HEK293 (cell line): ENCODE measurements around the gene OLA1.

Source experiments
- CTCF ChIA-PET: fragments of 350-600 bp; formaldehyde crosslinking; extraction: SDS; loops from one replicate; lab custom pipeline; 2021; ENCODE audit warnings: antibody characterized with exemption; lab: Yijun Ruan, JAX
- POLR2A ChIA-PET: fragments of 300-600 bp; formaldehyde crosslinking; extraction: SDS; loops from one replicate; lab custom pipeline; 2020; ENCODE audit warnings: antibody characterized with exemption, inconsistent platforms; lab: Yijun Ruan, JAX
- H3K27ac ChIP-seq: fragments of 200-500 bp; sonication (Bioruptor generic); 2 replicates; pipeline ENCODE4 v1.5.1; 2014; ENCODE audit warnings: low read depth, low read length, control low read depth, inconsistent platforms; ENCODE audit errors: extremely low read depth
- H3K36me3 ChIP-seq, 2 experiments: fragments of 200-500 bp in 1 of 2; sonication (Bioruptor generic) in 1 of 2; 1 replicate in 1 of 2; 2 replicates in 1 of 2; pipeline ENCODE4 v1.5.1; 2014 to 2017; ENCODE audit warnings: inconsistent platforms in 2 of 2, low read length in 2 of 2; ENCODE audit not compliant: control insufficient read depth in 2 of 2, insufficient read depth in 1 of 2
- H3K4me1 ChIP-seq: fragments of 200-500 bp; sonication (Bioruptor generic); 2 replicates; pipeline ENCODE4 v1.5.1; 2014; ENCODE audit warnings: mild to moderate bottlenecking, low read length, inconsistent platforms; ENCODE audit not compliant: control insufficient read depth, insufficient read depth
- H3K4me3 ChIP-seq: 2 replicates; pipeline ENCODE4 v1.5.1; 2011; ENCODE audit warnings: low read depth, mild to moderate bottlenecking, control low read depth, low read length, moderate library complexity
- H3K9me3 ChIP-seq: fragments of 200-500 bp; sonication (Bioruptor generic); 2 replicates; pipeline ENCODE4 v1.5.1; 2014; ENCODE audit warnings: low read depth, low read length, inconsistent platforms; ENCODE audit not compliant: control insufficient read depth, insufficient read depth
- HOXD13 ChIP-seq: sonication (generic); formaldehyde crosslinking; IDR thresholded peaks from 2 replicates; pipeline ENCODE4 v1.8.0; 2022; ENCODE audit warnings: missing genetic modification reagents, borderline replicate concordance
- SETDB1 ChIP-seq: IDR thresholded peaks from one replicate; pipeline ENCODE4 v1.6.1; 2017; ENCODE audit warnings: mild to moderate bottlenecking, low read length, moderate library complexity, mixed read lengths; ENCODE audit not compliant: insufficient read length
- ZBTB20 ChIP-seq: fragments of 450-650 bp; formaldehyde crosslinking; IDR thresholded peaks from 2 replicates; pipeline ENCODE4 v1.5.1; 2016; ENCODE audit warnings: missing biosample characterization, missing genetic modification characterization
- ZBTB21 ChIP-seq: fragments of 450-650 bp; formaldehyde crosslinking; IDR thresholded peaks from 2 replicates; pipeline ENCODE4 v1.5.1; 2017; ENCODE audit warnings: missing biosample characterization, missing genetic modification characterization
- ZBTB8A ChIP-seq: fragments of 450-650 bp; formaldehyde crosslinking; IDR thresholded peaks from 2 replicates; pipeline ENCODE4 v1.5.1; 2016; ENCODE audit warnings: missing biosample characterization, missing genetic modification characterization
- ZNF133 ChIP-seq: fragments of 450-650 bp; formaldehyde crosslinking; IDR thresholded peaks from 2 replicates; pipeline ENCODE4 v1.5.1; 2016; ENCODE audit warnings: missing biosample characterization, missing genetic modification characterization
- ZNF140 ChIP-seq: fragments of 450-650 bp; formaldehyde crosslinking; IDR thresholded peaks from 2 replicates; pipeline ENCODE4 v1.5.1; 2016; ENCODE audit warnings: missing biosample characterization, missing genetic modification characterization
- ZNF146 ChIP-seq: fragments of 450-650 bp; formaldehyde crosslinking; IDR thresholded peaks from 2 replicates; pipeline ENCODE4 v1.5.1; 2016; ENCODE audit warnings: missing biosample characterization, missing genetic modification characterization
- ZNF248 ChIP-seq: fragments of 450-650 bp; formaldehyde crosslinking; IDR thresholded peaks from 2 replicates; pipeline ENCODE4 v1.5.1; 2017; ENCODE audit warnings: missing biosample characterization, missing genetic modification characterization
- ZNF292 ChIP-seq: fragments of 450-650 bp; formaldehyde crosslinking; IDR thresholded peaks from 2 replicates; pipeline ENCODE4 v1.5.1; 2016; ENCODE audit warnings: low read depth, missing biosample characterization, missing genetic modification characterization, borderline replicate concordance
- ZNF335 ChIP-seq: fragments of 450-650 bp; formaldehyde crosslinking; conservative IDR thresholded peaks from 2 replicates; pipeline ENCODE4 v1.5.1; 2016; ENCODE audit warnings: missing biosample characterization, missing genetic modification characterization
- ZNF341 ChIP-seq: fragments of 450-650 bp; formaldehyde crosslinking; IDR thresholded peaks from 2 replicates; pipeline ENCODE4; 2016; ENCODE audit warnings: low read depth, missing biosample characterization, missing genetic modification characterization
- ZNF391 ChIP-seq: fragments of 450-650 bp; formaldehyde crosslinking; IDR thresholded peaks from 2 replicates; pipeline ENCODE4 v1.5.1; 2016; ENCODE audit warnings: low read depth, missing biosample characterization, missing genetic modification characterization, borderline replicate concordance
- ZNF423 ChIP-seq: fragments of 450-650 bp; formaldehyde crosslinking; IDR thresholded peaks from 2 replicates; pipeline ENCODE4 v1.5.1; 2016; ENCODE audit warnings: missing biosample characterization, missing genetic modification characterization
- ZNF513 ChIP-seq: fragments of 450-650 bp; IDR thresholded peaks from 2 replicates; pipeline ENCODE4 v1.5.1; 2018; ENCODE audit warnings: missing biosample characterization, missing genetic modification characterization
- ZNF518A ChIP-seq: fragments of 450-650 bp; formaldehyde crosslinking; conservative IDR thresholded peaks from 2 replicates; pipeline ENCODE4 v1.5.1; 2016; ENCODE audit warnings: low read depth, missing biosample characterization, missing genetic modification characterization
- ZNF549 ChIP-seq: fragments of 450-650 bp; IDR thresholded peaks from 2 replicates; pipeline ENCODE4 v1.5.1; 2018; ENCODE audit warnings: missing biosample characterization, missing genetic modification characterization, mild to moderate bottlenecking, inconsistent platforms, moderate library complexity
- ZNF560 ChIP-seq: fragments of 450-650 bp; formaldehyde crosslinking; IDR thresholded peaks from 2 replicates; pipeline ENCODE4 v1.5.1; 2017; ENCODE audit warnings: missing biosample characterization, missing genetic modification characterization, borderline replicate concordance
- ZNF600 ChIP-seq: fragments of 450-650 bp; formaldehyde crosslinking; IDR thresholded peaks from 2 replicates; pipeline ENCODE4 v1.5.1; 2016; ENCODE audit warnings: missing biosample characterization, missing genetic modification characterization
- ZNF660 ChIP-seq: fragments of 450-650 bp; IDR thresholded peaks from 2 replicates; pipeline ENCODE4 v1.5.1; 2018; ENCODE audit warnings: missing biosample characterization, mild to moderate bottlenecking, missing genetic modification characterization
- ZNF747 ChIP-seq: fragments of 450-650 bp; formaldehyde crosslinking; IDR thresholded peaks from 2 replicates; pipeline ENCODE4 v1.5.1; 2016; ENCODE audit warnings: missing biosample characterization, missing genetic modification characterization
- ZSCAN30 ChIP-seq: fragments of 450-650 bp; IDR thresholded peaks from 2 replicates; pipeline ENCODE4 v1.5.1; 2018; ENCODE audit warnings: missing biosample characterization, mild to moderate bottlenecking, missing genetic modification characterization, moderate library complexity
- TF ChIP-seq, protein P1 (sequence below): fragments of 450-650 bp; formaldehyde crosslinking; IDR thresholded peaks from 2 replicates; pipeline ENCODE4 v1.5.1; 2017; ENCODE audit warnings: missing biosample characterization, missing genetic modification characterization
- TF ChIP-seq, protein P2 (sequence below): fragments of 450-650 bp; formaldehyde crosslinking; IDR thresholded peaks from 2 replicates; pipeline ENCODE4 v1.5.1; 2016; ENCODE audit warnings: missing biosample characterization, missing genetic modification characterization
- TF ChIP-seq, protein P3 (sequence below): fragments of 450-650 bp; formaldehyde crosslinking; IDR thresholded peaks from 2 replicates; pipeline ENCODE4 v1.5.1; 2016; ENCODE audit warnings: missing biosample characterization, missing genetic modification characterization, low read depth

The OLA1 gene

GRCh38 chr2:174248187-174248997 lies at the start of gene OLA1 (continued):
- TF ChIP-seq ZNF518A (tag by site-specific recombination) (0 out of 2 replicates have a peak, but pooled peaks have one; percentile 35), ZNF391 (tag by site-specific recombination) (0 out of 2 replicates have a peak, but pooled peaks have one; percentile 39), ZNF146 (no peak; the same call in 1 of the 2 replicates), ZNF248 (tag by site-specific recombination) (no peak), ZBTB20 (tag by site-specific recombination) (peak; percentile 93), ZSCAN30 (tag by site-specific recombination) (peak; percentile 43; the same call in 1 of the 2 replicates), ZNF600 (tag by site-specific recombination) (0 out of 2 replicates have a peak, but pooled peaks have one; percentile 22), ZNF335 (peak; percentile 84)
- TF ChIP-seq, protein P1, sequence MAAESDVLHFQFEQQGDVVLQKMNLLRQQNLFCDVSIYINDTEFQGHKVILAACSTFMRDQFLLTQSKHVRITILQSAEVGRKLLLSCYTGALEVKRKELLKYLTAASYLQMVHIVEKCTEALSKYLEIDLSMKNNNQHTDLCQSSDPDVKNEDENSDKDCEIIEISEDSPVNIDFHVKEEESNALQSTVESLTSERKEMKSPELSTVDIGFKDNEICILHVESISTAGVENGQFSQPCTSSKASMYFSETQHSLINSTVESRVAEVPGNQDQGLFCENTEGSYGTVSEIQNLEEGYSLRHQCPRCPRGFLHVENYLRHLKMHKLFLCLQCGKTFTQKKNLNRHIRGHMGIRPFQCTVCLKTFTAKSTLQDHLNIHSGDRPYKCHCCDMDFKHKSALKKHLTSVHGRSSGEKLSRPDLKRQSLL (tag by site-specific recombination), result peak; percentile 92

DNA sequence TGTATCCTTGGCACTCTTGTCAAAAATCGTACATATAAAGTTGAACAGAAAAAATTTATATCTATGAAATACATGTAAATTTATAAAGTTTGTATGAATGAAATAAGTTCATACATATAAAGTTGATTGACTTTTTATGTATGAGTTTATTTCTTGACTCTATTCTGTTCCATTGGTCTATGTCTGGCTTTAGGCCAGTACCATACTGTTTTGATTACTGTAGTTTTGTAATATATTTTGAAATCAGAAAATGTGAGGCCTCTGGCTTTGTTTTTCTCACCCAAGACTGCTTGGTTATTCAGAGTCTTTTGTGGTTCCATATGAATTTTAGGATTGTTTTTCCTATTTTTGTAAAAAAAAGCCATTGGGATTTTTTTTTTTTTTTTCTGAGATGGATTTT lies 44.6 kb upstream of the OLA1 start:
- no peak overlapping the region for H3K27ac ChIP-seq
- ChIA-PET POLR2A (no interaction called here), CTCF (interaction anchor here (0.5 kb wide), 1 partner anchor 601 kb away, joined by 3 read pairs; no protein-coding TSS in a partner anchor)
- no peaks in the 10 kb centered on the region for H3K36me3 ChIP-seq
- H3K4me3 ChIP-seq, result no peak overlapping the region
- no peaks in the 10 kb centered on the region for H3K4me1 ChIP-seq
- no peaks in the 10 kb centered on the region for H3K9me3 ChIP-seq
- TF ChIP-seq ZNF513 (tag by site-specific recombination) (no peak), ZNF660 (no peak), SETDB1 (no peak), ZBTB8A (tag by site-specific recombination) (no peak), ZNF341 (tag by site-specific recombination) (no peak), ZNF140 (tag by site-specific recombination) (no peak), ZNF133 (tag by site-specific recombination) (no peak), ZNF549 (tag by site-specific recombination) (no peak), ZNF423 (no peak), ZNF747 (no peak), ZBTB21 (tag by site-specific recombination) (no peak), ZNF560 (tag by site-specific recombination) (no peak), HOXD13 (CRISPR knock-in tag) (no peak), ZNF292 (tag by site-specific recombination) (no peak)
- TF ChIP-seq, protein P2, sequence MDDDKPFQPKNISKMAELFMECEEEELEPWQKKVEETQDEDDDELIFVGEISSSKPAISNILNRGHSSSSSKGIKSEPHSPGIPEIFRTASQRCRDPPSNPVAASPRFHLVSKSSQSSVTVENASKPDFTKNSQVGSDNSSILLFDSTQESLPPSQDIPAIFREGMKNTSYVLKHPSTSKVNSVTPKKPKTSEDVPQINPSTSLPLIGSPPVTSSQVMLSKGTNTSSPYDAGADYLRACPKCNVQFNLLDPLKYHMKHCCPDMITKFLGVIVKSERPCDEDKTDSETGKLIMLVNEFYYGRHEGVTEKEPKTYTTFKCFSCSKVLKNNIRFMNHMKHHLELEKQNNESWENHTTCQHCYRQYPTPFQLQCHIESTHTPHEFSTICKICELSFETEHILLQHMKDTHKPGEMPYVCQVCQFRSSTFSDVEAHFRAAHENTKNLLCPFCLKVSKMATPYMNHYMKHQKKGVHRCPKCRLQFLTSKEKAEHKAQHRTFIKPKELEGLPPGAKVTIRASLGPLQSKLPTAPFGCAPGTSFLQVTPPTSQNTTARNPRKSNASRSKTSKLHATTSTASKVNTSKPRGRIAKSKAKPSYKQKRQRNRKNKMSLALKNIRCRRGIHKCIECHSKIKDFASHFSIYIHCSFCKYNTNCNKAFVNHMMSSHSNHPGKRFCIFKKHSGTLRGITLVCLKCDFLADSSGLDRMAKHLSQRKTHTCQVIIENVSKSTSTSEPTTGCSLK, result no peak
- TF ChIP-seq, protein P3, sequence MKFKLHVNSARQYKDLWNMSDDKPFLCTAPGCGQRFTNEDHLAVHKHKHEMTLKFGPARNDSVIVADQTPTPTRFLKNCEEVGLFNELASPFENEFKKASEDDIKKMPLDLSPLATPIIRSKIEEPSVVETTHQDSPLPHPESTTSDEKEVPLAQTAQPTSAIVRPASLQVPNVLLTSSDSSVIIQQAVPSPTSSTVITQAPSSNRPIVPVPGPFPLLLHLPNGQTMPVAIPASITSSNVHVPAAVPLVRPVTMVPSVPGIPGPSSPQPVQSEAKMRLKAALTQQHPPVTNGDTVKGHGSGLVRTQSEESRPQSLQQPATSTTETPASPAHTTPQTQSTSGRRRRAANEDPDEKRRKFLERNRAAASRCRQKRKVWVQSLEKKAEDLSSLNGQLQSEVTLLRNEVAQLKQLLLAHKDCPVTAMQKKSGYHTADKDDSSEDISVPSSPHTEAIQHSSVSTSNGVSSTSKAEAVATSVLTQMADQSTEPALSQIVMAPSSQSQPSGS, result no peak
